Stimulated activated naive B cell treated with anti-CD40 and anti-IgM and Interleukin-4, amounts not matched to agents 10 μg/mL and 1 μg/mL and 100 μg/mL, for 72 hours (primary cell): ENCODE data around the gene GAK.
A peak's percentile ranks its signal among the peaks of the same experiment; 100 is the strongest.

Experiments used
- ATAC-seq, 2 donors: fragments of 150-1000 bp; cut with Tn5 transposase; replicated peaks; 2 replicates each; pipeline ENCODE4 v1.10.0; 2021; ENCODE audit warnings: moderate library complexity in 1 of 2
- DNase-seq: peaks from one replicate; pipeline ENCODE4 v3.0.0; 2021
- H3K27ac Mint-ChIP-seq: one replicate; pipeline ENCODE4 v1.8.0; 2022; ENCODE audit warnings: mild to moderate bottlenecking, mixed read lengths
- H3K27me3 Mint-ChIP-seq, 2 donors: one replicate each; pipeline ENCODE4 v1.8.0; 2022; ENCODE audit warnings: mixed read lengths in 2 of 2
- H3K36me3 Mint-ChIP-seq, 2 donors: one replicate each; pipeline ENCODE4 v1.8.0; 2022; ENCODE audit warnings: mixed read lengths in 2 of 2, mild to moderate bottlenecking in 1 of 2
- H3K4me1 Mint-ChIP-seq, 2 donors: one replicate each; pipeline ENCODE4 v1.8.0; 2022; ENCODE audit warnings: mixed read lengths in 2 of 2, mild to moderate bottlenecking in 1 of 2
- H3K4me3 Mint-ChIP-seq, 2 donors: one replicate each; pipeline ENCODE4 v1.8.0; 2022; ENCODE audit warnings: mild to moderate bottlenecking in 2 of 2, mixed read lengths in 2 of 2, moderate library complexity in 1 of 2
- H3K9me3 Mint-ChIP-seq, 2 donors: one replicate each; pipeline ENCODE4 v1.8.0; 2022; ENCODE audit warnings: mixed read lengths in 2 of 2, mild to moderate bottlenecking in 1 of 2

GAK gene

GRCh38 chr4:905485-906338 lies 26.4 kb downstream of the GAK start:
- H3K4me1 Mint-ChIP-seq, result peaks cover 0 to 4% of the 10 kb centered on the region in 2 donors
- H3K9me3 Mint-ChIP-seq, result peaks cover 0 to 9% of the 10 kb centered on the region in 2 donors
- H3K36me3 Mint-ChIP-seq, result peaks cover 43 to 50% of the 10 kb centered on the region in 2 donors
- no peak for DNase-seq
- H3K4me3 Mint-ChIP-seq, result no peak overlapping the region
- no peak overlapping the region for H3K27ac Mint-ChIP-seq
- H3K27me3 Mint-ChIP-seq, result no peaks in the 10 kb centered on the region
- no peak for ATAC-seq

- no peak for ATAC-seq
- Mint-ChIP-seq H3K27me3 (no peaks in the 10 kb centered on the region), H3K36me3 (peaks cover 45 to 54% of the 10 kb centered on the region in 2 donors), H3K27ac (no peak overlapping the region), H3K9me3 (peaks cover 0 to 9% of the 10 kb centered on the region in 2 donors), H3K4me1 (peaks cover 3 to 6% of the 10 kb centered on the region in 2 donors), H3K4me3 (no peak overlapping the region)
- DNase-seq, result no peak
Measured at GRCh38 chr4:903066-904046, 28.8 kb downstream of the GAK start.

GRCh38 chr4:901192-901910 lies 30.8 kb downstream of the GAK start:
- Mint-ChIP-seq H3K4me3 (no peak overlapping the region), H3K36me3 (peaks cover 43 to 63% of the 10 kb centered on the region in 2 donors), H3K27me3 (no peaks in the 10 kb centered on the region), H3K9me3 (peaks cover 0 to 4% of the 10 kb centered on the region in 2 donors), H3K27ac (no peak overlapping the region), H3K4me1 (peaks cover 3 to 6% of the 10 kb centered on the region in 2 donors)
- DNase-seq (no peak), ATAC-seq (no peak)

DNA sequence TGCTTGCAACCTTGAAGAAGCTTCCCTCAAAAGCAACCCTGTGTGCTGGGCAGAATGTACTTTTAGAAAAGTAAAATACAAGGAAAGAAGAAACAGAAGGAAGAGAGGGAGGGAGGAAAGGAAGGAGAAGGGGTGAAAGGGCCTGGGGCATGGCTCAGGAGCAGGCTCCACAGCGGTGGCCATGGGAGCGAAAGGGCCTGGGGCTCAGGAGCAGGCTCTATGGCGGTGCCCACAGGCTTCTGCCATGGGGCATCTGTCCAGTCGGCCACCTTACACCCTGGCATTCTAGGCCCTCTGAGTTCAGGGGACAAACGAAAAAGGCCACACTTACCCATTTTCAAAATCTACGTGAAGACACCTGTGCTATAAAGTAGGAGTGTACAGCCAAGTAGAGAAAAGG lies 31.4 kb downstream of the GAK start:
- ATAC-seq (no peak), DNase-seq (no peak)
- Mint-ChIP-seq H3K9me3 (peaks cover 0 to 2% of the 10 kb centered on the region in 2 donors), H3K27ac (peak overlapping the region; percentile 74), H3K4me1 (peaks cover 3 to 6% of the 10 kb centered on the region in 2 donors), H3K27me3 (no peaks in the 10 kb centered on the region), H3K4me3 (no peak overlapping the region), H3K36me3 (peaks cover 36 to 59% of the 10 kb centered on the region in 2 donors)

- ATAC-seq, result no peak
- DNase-seq, result no peak
- H3K4me1 Mint-ChIP-seq, result peaks cover 3 to 6% of the 10 kb centered on the region in 2 donors
- no peak overlapping the region for H3K27ac Mint-ChIP-seq
- no peaks in the 10 kb centered on the region for H3K9me3 Mint-ChIP-seq
- no peaks in the 10 kb centered on the region for H3K27me3 Mint-ChIP-seq
- peaks cover 34 to 54% of the 10 kb centered on the region in 2 donors for H3K36me3 Mint-ChIP-seq
- H3K4me3 Mint-ChIP-seq, result no peak overlapping the region
Measured at GRCh38 chr4:900073-900472, 32.0 kb downstream of the GAK start.

DNA sequence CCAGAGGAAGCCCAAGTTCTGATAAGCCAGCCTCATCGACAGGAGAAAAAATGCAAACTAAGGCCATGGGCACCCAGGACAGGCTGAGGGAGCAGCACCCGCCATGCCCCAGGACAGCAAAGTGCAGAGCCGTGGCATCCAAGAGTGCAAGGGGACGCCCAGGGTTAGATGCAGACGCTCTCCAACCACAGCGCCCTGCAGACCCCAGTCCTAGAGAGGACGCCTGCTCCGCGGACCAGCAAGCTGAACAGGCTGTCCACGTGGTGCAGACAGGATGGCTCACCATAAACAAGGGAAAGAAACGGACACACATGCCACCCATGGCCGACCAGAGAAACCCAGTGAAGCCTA lies 32.6 kb downstream of the GAK start:
- H3K36me3 Mint-ChIP-seq, result peaks cover 31 to 50% of the 10 kb centered on the region in 2 donors
- H3K9me3 Mint-ChIP-seq, result no peaks in the 10 kb centered on the region
- ATAC-seq (no peak), DNase-seq (no peak)
- H3K27ac Mint-ChIP-seq, result no peak overlapping the region
- no peaks in the 10 kb centered on the region for H3K27me3 Mint-ChIP-seq
- peaks cover 3 to 6% of the 10 kb centered on the region in 2 donors for H3K4me1 Mint-ChIP-seq
- H3K4me3 Mint-ChIP-seq, result no peak overlapping the region

- ATAC-seq (no peak), DNase-seq (no peak)
- H3K27ac Mint-ChIP-seq, result no peak overlapping the region
- H3K4me1 Mint-ChIP-seq, result peaks cover 3 to 6% of the 10 kb centered on the region in 2 donors
- no peaks in the 10 kb centered on the region for H3K9me3 Mint-ChIP-seq
- no peaks in the 10 kb centered on the region for H3K27me3 Mint-ChIP-seq
- peaks cover 31 to 50% of the 10 kb centered on the region in 2 donors for H3K36me3 Mint-ChIP-seq
- no peak overlapping the region for H3K4me3 Mint-ChIP-seq
Measured at GRCh38 chr4:898869-899555, 33.1 kb downstream of the GAK start.

GRCh38 chr4:898123-898522 lies 34.0 kb downstream of the GAK start:
- H3K27ac Mint-ChIP-seq, result no peak overlapping the region
- H3K36me3 Mint-ChIP-seq, result peaks cover 31 to 54% of the 10 kb centered on the region in 2 donors
- H3K4me3 Mint-ChIP-seq, result no peak overlapping the region
- DNase-seq, result no peak
- no peaks in the 10 kb centered on the region for H3K9me3 Mint-ChIP-seq
- ATAC-seq, result no peak
- H3K27me3 Mint-ChIP-seq, result no peaks in the 10 kb centered on the region
- H3K4me1 Mint-ChIP-seq, result peaks cover 3 to 6% of the 10 kb centered on the region in 2 donors

GRCh38 chr4:896630-897029 lies 35.5 kb downstream of the GAK start:
- Mint-ChIP-seq H3K27me3 (no peaks in the 10 kb centered on the region), H3K4me3 (no peak overlapping the region), H3K27ac (no peak overlapping the region), H3K4me1 (peaks cover 3 to 6% of the 10 kb centered on the region in 2 donors), H3K36me3 (peaks cover 28 to 52% of the 10 kb centered on the region in 2 donors), H3K9me3 (no peaks in the 10 kb centered on the region)
- DNase-seq (no peak), ATAC-seq (no peak)

GRCh38 chr4:896216-896615 lies 35.9 kb downstream of the GAK start:
- no peak for DNase-seq
- H3K4me3 Mint-ChIP-seq, result no peak overlapping the region
- no peaks in the 10 kb centered on the region for H3K9me3 Mint-ChIP-seq
- ATAC-seq, result no peak
- no peak overlapping the region for H3K27ac Mint-ChIP-seq
- H3K36me3 Mint-ChIP-seq, result peaks cover 28 to 54% of the 10 kb centered on the region in 2 donors
- H3K27me3 Mint-ChIP-seq, result no peaks in the 10 kb centered on the region
- H3K4me1 Mint-ChIP-seq, result peaks cover 3 to 6% of the 10 kb centered on the region in 2 donors

- DNase-seq (no peak), ATAC-seq (no peak)
- peaks cover 26 to 59% of the 10 kb centered on the region in 2 donors for H3K36me3 Mint-ChIP-seq
- no peaks in the 10 kb centered on the region for H3K9me3 Mint-ChIP-seq
- H3K4me3 Mint-ChIP-seq, result no peak overlapping the region
- peaks cover 3 to 6% of the 10 kb centered on the region in 2 donors for H3K4me1 Mint-ChIP-seq
- H3K27me3 Mint-ChIP-seq, result no peaks in the 10 kb centered on the region
- no peak overlapping the region for H3K27ac Mint-ChIP-seq
Measured at GRCh38 chr4:895596-895995, 36.5 kb downstream of the GAK start.

DNA sequence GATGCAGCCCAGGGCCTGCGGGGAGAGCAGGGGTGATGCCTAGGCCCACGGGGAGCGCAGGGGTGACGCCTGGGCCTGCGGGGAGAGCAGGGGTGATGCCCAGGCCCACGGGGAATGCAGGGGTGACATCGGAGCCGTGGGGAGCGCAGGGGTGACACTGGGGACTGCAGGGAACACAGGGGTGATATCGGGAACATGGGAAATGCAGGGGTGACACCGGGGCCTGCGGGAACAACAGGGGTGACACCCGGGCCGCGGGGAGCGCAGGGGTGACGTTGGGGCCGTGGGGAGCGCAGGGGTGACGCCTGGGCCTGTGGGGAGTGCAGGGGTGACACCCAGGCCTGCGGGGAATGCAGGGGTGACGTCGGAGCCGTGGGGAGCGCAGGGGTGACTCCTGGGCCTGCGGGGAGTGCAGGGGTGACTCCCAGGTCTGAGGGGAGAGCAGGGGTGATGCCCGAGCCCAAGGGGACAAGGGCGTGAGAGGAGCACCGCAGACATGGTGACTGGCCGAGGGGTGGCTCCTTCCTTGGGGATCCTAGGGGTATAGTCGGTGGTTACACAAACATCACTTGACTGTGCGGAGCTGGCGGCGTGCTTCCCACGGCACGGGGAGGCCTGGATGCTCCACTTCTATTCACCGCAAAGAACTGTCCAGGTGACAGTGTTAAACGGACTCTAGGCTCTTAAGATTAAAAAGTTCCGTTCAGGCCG lies 38.0 kb downstream of the GAK start:
- DNase-seq (no peak), ATAC-seq (no peak)
- Mint-ChIP-seq H3K4me1 (peaks cover 1 to 2% of the 10 kb centered on the region in 2 donors), H3K4me3 (no peak overlapping the region), H3K27ac (peak overlapping the region; percentile 9), H3K36me3 (peaks cover 19 to 46% of the 10 kb centered on the region in 2 donors), H3K9me3 (no peaks in the 10 kb centered on the region), H3K27me3 (no peaks in the 10 kb centered on the region)
